Thoracic aorta (tissue), 2 donors: ENCODE data around the gene TACC3. TPM values are rescaled to one million over a fixed set of nuclear protein-coding genes. Genes with fewer than 3 reads are reported as not detected.

Experiments
- ATAC-seq: fragments of 150-250 bp; one replicate; pipeline ENCODE4 v1.8.0; 2017; ENCODE audit warnings: low read depth; ENCODE audit not compliant: insufficient number of reproducible peaks, low FRiP score
- DNase-seq: peaks from one replicate; pipeline ENCODE4 v3.0.0-alpha.2; 2020; ENCODE audit warnings: low spot score
- H3K27ac ChIP-seq, 2 donors: fragments of 200-600 bp; sonication (generic); 1 replicate in 1 of 2; 2 replicates in 1 of 2; pipeline ENCODE4 v1.5.1; 2016; ENCODE audit warnings: mild to moderate bottlenecking in 2 of 2, moderate library complexity in 2 of 2
- H3K27me3 ChIP-seq: fragments of 200-600 bp; sonication (generic); replicated peaks from 2 replicates; pipeline ENCODE4 v1.6.0; 2016; ENCODE audit warnings: mild to moderate bottlenecking; ENCODE audit not compliant: insufficient read depth
- H3K36me3 ChIP-seq: fragments of 200-600 bp; sonication (generic); one replicate; pipeline ENCODE4 v1.5.1; 2016
- H3K4me1 ChIP-seq, 2 donors: fragments of 200-600 bp; sonication (generic); 1 replicate in 1 of 2; 2 replicates in 1 of 2; pipeline versions ENCODE4 v1.5.1 to v1.6.0; 2016; ENCODE audit warnings: low read depth in 2 of 2, mild to moderate bottlenecking in 1 of 2; ENCODE audit not compliant: control insufficient read depth in 1 of 2
- H3K4me3 ChIP-seq: fragments of 200-600 bp; sonication (generic); 2 replicates; pipeline ENCODE4 v1.5.1; 2016; ENCODE audit warnings: mild to moderate bottlenecking
- H3K9me3 ChIP-seq: fragments of 200-600 bp; sonication (generic); 2 replicates; pipeline ENCODE4 v1.5.1; 2016
- CTCF ChIP-seq: fragments of 200-600 bp; sonication (generic); IDR thresholded peaks from one replicate; pipeline ENCODE4 v1.5.1; 2019; ENCODE audit warnings: antibody characterized with exemption
- total RNA-seq, 2 donors: library from RNA; depleted of rRNA; stranded (reverse); fragments of >200 nt; gene quantifications; one replicate each; pipeline versions ENCODE4 v1.1.0 to v1.2.3, GENCODE V29; 2016

TACC3 gene
- total RNA-seq, 2 donors from 2014 or later: 6.2 to 24.5 TPM

DNA sequence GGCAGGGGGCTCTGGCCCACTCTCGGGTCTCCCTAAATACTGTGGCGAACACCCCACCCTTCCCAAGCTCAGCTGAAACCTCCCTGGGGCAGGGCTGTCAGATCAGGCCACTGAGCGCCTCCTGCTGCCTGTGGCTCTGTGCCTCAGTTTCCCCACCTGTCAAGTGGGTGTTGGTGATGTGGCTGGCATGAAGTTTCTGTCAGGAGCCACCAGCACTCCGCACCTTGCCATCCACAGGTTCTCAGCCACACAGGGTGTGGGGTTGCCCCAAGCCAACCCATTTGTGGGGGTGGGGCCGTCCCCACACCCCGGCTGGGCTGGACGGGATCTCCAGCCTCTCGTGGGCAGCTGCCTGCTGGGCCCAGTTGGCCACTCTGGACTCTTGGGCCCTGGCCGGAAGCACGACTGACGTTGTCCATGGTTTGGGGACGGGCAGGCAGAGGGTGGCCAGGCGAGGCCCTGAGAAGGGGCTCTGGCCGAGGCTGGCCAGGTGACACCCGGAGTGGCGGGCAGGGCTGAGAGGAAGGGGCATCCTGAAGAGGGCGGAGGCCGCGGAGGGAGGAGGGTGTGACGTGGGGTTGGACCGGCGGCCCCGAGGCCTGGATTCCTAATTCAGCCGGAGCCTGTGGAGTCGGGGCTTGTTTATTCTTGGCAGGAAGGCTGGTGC lies 66.2 kb downstream of the TACC3 start:
- ATAC-seq (no peak), DNase-seq (no peak)
- no peak for TF ChIP-seq CTCF
- Histone ChIP-seq H3K4me3 (no peak overlapping the region), H3K27me3 (no peaks in the 10 kb centered on the region), H3K4me1 (no peaks in the 10 kb centered on the region), H3K9me3 (no peaks in the 10 kb centered on the region), H3K36me3 (no peaks in the 10 kb centered on the region), H3K27ac (no peak overlapping the region)

DNA sequence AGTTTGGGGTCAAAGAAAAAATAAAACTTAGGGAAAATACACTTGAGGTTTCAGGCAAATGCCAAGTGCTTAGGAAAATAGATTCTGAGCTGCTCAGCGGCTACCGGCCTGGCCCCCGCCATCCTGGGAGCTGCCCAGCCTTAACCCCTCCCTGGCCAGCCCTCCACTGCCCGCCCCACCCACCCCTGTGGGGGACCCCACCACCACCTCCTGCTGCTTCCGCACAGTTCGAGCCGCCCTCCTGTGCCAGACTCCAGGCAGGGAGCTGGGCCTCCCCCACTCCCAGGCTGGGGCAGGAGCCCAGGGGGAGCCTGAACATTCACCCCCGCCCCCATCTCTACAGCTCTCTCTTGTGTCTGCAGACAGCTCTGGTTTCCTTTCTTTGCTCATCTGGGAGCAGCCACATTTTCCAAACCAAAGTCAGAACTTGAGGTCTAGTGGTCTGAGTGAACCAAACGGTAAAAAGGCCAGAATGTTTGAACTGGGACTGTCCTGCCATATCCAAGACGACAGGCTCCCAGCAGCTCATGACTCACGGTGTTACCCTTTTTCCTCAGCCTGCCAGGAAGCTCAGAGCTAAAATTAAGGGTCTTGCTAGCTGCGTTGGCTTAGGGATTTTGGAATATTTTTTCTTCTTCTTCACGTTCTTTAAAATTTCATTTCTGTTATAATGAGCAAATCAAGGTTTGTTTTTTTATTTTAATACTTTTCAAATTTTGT lies 67.1 kb downstream of the TACC3 start:
- DNase-seq (no peak), ATAC-seq (no peak)
- no peak for TF ChIP-seq CTCF
- no peaks in the 10 kb centered on the region for H3K9me3 ChIP-seq
- no peaks in the 10 kb centered on the region for H3K36me3 ChIP-seq
- no peak overlapping the region for H3K4me3 ChIP-seq
- H3K27ac ChIP-seq: no peak overlapping the region
- no peaks in the 10 kb centered on the region for H3K4me1 ChIP-seq
- no peaks in the 10 kb centered on the region for H3K27me3 ChIP-seq

DNA sequence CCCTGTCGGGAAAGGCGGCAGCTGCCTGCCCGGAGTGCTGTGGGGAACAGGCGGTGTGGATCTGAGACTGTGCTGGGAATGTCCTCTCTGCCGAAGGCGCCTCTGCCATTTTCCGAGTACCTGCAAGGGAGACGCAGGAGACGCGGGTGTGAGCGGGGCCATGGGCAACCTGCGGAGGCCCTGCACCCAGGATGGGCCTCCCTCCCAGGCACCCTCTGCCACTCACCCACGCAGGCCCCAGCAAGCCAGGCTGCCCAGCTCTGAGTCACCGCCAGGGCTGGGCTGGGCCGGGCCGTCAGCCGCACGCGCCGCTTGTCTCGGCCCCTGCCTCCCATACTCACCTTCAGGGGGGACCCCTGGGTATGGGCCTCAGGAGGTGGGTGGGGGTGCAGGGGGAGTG lies 68.2 kb downstream of the TACC3 start:
- DNase-seq: no peak
- TF ChIP-seq CTCF: no peak
- Histone ChIP-seq H3K4me3 (no peak overlapping the region), H3K27me3 (no peaks in the 10 kb centered on the region), H3K27ac (no peak overlapping the region), H3K9me3 (no peaks in the 10 kb centered on the region), H3K36me3 (no peaks in the 10 kb centered on the region), H3K4me1 (peaks cover 7 to 8% of the 10 kb centered on the region in 2 donors)
- ATAC-seq: no peak

DNA sequence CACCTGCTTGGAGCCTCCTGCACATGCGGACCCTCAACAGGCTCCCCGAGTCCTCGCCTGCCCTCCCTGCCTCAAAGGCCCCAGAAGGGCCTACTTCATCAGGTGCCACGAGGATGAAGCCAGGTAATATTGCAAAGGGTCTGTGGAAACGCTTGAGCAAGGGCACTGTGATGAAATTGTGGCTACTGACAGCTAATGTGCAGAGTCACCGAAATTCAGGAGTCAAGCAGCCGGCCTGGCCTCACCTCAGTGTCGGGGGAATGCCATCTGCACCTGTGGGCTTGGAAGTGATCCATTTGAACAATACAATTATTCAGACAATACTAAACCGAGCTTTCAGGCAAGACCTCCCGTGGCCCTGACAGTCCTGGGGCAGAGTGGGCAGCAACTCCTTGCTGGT lies 68.7 kb downstream of the TACC3 start:
- H3K27ac ChIP-seq: no peak overlapping the region
- no peak for TF ChIP-seq CTCF
- peaks cover 12 to 13% of the 10 kb centered on the region in 2 donors for H3K4me1 ChIP-seq
- ATAC-seq: no peak
- no peaks in the 10 kb centered on the region for H3K27me3 ChIP-seq
- no peaks in the 10 kb centered on the region for H3K9me3 ChIP-seq
- DNase-seq: no peak
- no peaks in the 10 kb centered on the region for H3K36me3 ChIP-seq
- no peak overlapping the region for H3K4me3 ChIP-seq

DNA sequence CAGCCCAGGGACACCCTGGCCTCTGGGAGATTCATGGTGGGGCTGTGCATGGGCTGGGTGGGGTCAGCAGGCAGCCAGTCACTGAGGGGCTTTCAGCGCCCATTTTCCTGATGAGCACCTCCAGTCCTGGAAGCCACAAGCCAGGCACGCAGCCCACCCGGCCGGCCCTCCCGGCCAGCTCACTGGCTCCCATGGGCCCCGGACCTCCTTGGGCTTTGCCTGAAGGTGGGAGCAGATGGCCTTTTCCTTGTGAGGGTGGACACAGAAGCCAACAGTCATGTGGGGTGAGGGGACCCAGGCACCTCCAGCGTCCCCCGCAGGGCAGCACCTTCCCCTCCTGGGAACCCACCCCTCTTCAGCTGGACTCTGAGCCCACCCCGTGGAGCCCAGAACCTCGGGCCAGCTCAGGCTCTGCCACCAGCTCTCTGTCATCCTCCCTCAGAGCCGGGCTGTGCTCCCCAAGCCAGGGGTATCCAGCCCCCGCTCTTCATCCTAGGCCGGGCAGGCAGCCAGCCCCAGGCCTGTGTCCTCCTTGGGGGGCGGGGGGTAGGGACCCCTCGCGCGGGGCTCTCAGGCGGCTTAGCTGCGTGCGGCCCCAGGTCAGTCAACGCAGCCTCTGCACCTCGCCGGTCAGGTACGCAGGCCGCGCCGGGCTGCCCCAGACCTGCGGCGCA lies 71.0 kb downstream of the TACC3 start:
- peaks cover 15 to 20% of the 10 kb centered on the region in 2 donors for H3K4me1 ChIP-seq
- DNase-seq (no peak), ATAC-seq (no peak)
- no peaks in the 10 kb centered on the region for H3K9me3 ChIP-seq
- H3K27me3 ChIP-seq: no peaks in the 10 kb centered on the region
- no peak overlapping the region for H3K27ac ChIP-seq
- H3K4me3 ChIP-seq: no peak overlapping the region
- no peaks in the 10 kb centered on the region for H3K36me3 ChIP-seq
- no peak for TF ChIP-seq CTCF
